ENCODE measurements around the gene ZKSCAN2.

Gene ZKSCAN2

GRCh38 chr16:25222959-25223358, 34.7 kb downstream of the ZKSCAN2 start:
- DNase-seq, result no peak

GRCh38 chr16:25219070-25219737, 38.4 kb downstream of the ZKSCAN2 start:
- DNase-seq, result no peak

GRCh38 chr16:25217921-25218320, 39.7 kb downstream of the ZKSCAN2 start:
- no peak for DNase-seq

GRCh38 chr16:25217112-25217511, 40.5 kb downstream of the ZKSCAN2 start:
- DNase-seq, result no peak

GRCh38 chr16:25213709-25214397, 43.8 kb downstream of the ZKSCAN2 start:
- DNase-seq, result no peak

- DNase-seq, result no peak
Measured at GRCh38 chr16:25212636-25213035, 45.0 kb downstream of the ZKSCAN2 start.

- DNase-seq, result no peak
Measured at GRCh38 chr16:25210758-25211157, 46.9 kb downstream of the ZKSCAN2 start.

- no peak for DNase-seq
Measured at GRCh38 chr16:25199457-25199856, 58.2 kb downstream of the ZKSCAN2 start.

- DNase-seq, result no peak
Measured at GRCh38 chr16:25198021-25198420, 59.6 kb downstream of the ZKSCAN2 start.

- no peak for DNase-seq
Measured at GRCh38 chr16:25194273-25194878, 63.3 kb downstream of the ZKSCAN2 start.

GRCh38 chr16:25192096-25192495, 65.5 kb downstream of the ZKSCAN2 start:
- no peak for DNase-seq

GRCh38 chr16:25189305-25189704, 68.3 kb downstream of the ZKSCAN2 start:
- DNase-seq, result no peak

GRCh38 chr16:25187491-25187795, 70.2 kb downstream of the ZKSCAN2 start:
- no peak for DNase-seq
